Measurements from ENCODE around the gene ASTN2.

ASTN2 gene

DNA sequence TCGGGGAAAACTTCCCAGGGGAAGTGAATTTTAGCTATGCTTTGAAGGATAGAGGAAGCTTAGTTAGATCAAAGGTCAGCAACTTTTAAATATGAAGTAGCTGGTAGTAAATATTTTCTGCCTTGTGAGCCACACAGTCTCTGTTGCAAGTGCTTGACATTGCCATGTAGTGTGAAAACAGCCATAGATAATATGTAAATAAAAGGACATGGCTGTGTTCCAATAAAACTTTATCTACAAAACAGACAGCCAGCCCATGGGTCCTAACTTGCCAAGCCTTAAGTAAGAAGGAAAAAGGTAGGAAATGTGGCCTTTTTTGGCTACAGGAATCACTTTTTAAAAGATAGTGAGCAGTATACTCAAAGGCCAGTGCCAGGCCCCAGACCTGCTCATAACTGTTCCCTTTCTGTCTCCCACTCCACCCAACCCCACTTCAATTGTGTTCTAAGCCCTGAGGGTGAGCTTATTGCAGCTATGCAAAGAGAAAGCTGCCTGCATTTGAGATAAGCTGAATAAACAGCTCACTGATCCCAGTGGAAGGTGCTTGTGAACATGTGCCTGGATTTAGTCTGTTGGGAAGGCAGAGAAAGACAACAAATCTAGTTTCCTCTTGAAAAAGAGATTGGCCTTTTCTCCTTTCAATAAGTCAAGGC, 840.7 kb downstream of the ASTN2 start:
- DNase-seq, result no peak

GRCh38 chr9:116572095-116572748, 842.6 kb downstream of the ASTN2 start:
- DNase-seq, result peak; percentile 72

GRCh38 chr9:116569111-116569510, 845.7 kb downstream of the ASTN2 start:
- no peak for DNase-seq

- peak; percentile 48 for DNase-seq
Observed at GRCh38 chr9:116566677-116567488, 848.0 kb downstream of the ASTN2 start.

DNA sequence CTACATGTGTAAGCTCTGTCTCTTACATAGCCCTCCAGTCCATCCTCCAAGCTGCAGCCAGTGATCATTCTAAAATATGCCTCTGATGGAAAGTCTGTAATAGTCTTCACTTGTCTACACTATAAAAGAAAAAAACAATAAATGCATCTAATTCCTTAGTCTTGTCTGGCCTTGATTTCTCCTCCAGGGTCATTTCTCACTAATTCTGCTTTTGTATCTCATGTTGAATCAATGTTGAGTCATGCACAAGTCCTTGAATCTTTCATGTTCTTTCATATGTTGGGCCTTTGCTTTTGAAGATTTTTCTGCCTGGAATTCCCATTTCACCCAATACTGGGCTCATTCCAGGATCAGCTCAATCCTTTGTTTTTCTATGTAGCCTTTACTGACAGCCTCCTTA, 848.9 kb downstream of the ASTN2 start:
- DNase-seq, result peak; percentile 28

GRCh38 chr9:116564266-116564793, 850.5 kb downstream of the ASTN2 start:
- DNase-seq, result no peak

GRCh38 chr9:116558818-116559540, 855.9 kb downstream of the ASTN2 start:
- DNase-seq, result no peak

- no peak for DNase-seq
Observed at GRCh38 chr9:116558035-116558434, 856.8 kb downstream of the ASTN2 start.

DNA sequence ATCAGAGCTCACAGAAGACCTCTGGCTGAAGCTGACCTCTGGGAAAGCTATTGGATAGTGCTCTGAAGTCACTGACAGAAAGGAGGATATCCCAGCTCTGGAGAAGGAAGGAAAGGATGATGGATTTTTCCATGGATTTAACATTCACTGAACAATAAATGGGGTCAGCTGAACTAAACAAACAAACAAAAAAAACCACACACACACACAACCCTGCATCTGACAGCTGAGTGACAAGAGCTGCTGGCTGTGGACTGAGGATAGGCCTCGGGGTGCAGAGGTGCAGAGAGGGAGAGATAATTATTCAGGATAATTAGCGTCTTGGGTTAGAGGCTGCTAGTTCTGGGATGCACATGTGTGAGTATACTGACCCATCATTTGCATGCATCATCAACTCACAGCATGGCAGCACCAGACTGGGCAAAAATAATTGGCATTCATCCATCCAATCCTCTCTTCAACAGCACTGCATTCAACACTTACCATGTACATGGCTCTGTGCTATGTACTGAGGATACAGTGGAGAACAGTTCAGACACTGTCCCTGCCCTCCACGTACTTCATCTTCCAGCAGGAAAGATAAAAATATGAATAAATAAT, 859.2 kb downstream of the ASTN2 start:
- DNase-seq, result no peak

DNA sequence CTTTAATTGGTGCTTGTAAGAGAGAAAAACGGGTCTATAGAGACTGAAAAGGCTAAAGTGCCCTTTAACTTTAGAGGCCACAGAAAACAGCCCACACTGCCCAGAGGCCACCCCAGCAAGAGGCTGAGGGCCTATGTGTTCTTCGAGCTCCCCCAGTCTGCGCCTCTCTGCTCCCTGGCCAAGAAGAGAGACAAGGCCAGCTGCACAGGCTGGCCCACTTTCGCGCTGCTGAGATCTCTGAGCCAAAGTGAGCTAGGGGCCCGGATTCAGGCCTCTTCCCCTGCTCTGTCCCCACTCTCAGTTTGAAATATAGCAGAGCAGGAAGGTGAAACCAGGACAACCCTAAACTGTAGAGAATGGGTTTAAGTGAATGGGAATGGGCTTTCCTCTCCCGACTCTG, 859.7 kb downstream of the ASTN2 start:
- no peak for DNase-seq

GRCh38 chr9:116550696-116551436, 864.0 kb downstream of the ASTN2 start:
- DNase-seq, result peak; percentile 54

- peak; percentile 18 for DNase-seq
Observed at GRCh38 chr9:116549786-116550660, 864.8 kb downstream of the ASTN2 start.

DNA sequence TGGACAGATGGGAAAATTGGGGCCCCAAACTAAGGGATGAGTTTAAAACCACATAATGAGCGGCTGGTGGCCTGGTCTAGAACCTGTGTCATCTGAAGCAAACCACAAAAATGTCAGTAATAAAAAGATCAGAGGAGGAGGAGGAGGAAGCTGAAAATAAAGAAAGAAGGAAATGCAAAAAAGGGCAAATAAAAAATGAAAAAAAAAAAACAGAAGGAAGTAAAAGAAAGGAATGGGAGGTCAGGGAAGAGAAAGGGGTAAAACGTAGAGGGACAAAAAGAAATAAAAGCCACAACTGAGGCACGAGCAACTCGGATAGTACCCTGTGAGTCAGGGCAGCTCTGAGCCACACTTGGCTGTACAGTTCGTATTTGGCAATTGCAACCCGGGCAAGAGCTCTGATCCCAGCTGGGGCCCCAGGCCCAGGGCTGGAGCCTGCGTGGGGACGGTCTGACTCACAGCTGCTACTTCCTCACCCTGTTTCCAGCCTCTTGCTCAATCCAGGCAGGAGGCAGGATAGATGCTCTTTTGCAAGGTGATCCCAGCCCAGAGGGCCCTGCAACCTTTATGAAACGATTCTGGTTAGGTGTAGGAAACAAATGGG, 865.7 kb downstream of the ASTN2 start:
- peak; percentile 94 for DNase-seq

GRCh38 chr9:116547729-116548426, 867.0 kb downstream of the ASTN2 start:
- DNase-seq, result no peak

DNA sequence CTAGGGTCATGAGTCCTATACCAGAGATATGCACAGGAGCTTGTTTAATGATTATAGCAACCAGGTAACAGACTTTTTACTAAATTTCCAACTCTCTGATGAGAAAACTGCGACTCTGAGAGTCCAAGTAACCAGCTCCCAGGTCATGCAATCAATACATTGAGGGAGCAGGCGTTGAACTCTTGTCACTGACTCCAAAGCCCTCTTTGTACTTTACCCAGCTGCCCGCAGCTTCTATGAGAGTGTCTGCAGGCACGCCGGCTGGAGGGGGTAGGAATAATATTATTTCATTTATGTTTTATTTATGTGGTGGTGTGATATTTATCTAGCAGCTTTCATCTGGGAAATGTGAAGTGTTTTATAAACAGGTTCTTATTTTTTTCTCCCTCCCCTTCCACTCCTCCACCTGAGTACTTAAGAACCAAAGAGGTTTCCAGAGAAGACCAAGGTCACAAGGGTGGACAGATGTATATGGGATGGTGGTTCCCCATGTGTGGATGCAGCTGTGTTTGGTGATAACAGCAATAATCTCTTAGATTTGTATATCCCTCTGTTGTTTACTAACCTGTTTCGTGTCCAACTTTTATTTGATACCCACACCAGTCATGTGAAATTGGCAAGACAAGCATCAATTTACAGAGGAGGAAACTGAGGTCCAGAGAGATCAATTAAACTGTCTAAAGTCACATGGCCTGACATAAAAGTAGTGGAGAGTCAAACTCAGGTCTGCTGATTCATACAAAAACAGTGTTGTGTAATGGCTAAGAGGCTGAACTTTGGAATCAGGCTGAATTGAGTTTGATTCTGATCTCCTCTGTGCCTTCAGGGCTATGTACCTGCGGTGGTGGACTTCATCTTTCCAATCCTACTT, 867.9 kb downstream of the ASTN2 start:
- DNase-seq, result peak; percentile 14

- DNase-seq, result no peak
Observed at GRCh38 chr9:116544896-116545295, 870.0 kb downstream of the ASTN2 start.

- peak; percentile 90 for DNase-seq
Observed at GRCh38 chr9:116543731-116544400, 871.0 kb downstream of the ASTN2 start.

DNA sequence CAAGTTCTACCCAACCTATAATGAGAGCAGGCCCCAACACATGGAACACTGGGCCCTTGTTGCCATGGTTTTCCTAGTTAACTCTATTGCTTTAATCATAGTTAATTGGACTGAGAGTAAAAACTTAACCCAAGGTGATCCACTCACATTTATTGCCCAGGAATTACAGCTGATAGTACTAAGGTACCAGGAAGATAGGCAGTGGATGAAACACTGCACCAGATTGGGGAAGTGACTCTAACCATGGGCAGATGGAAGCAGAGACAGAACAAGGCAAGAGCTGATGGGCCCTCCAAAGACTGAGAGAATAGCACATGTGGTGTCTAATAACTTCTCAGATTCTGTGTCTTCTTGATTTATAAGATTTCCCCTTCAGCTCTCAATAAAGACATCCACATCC, 873.5 kb downstream of the ASTN2 start:
- DNase-seq, result no peak

Measured in fibroblast of skin of right quadriceps (primary cell).